Cardiac fibroblast (primary cell): Measurements from ENCODE around the gene SCN2B.

Source experiments
- DNase-seq, 2 donors: peaks; one replicate each; pipeline versions ENCODE4 v3.0.0 to v3.0.0-alpha.2; 2010; ENCODE audit warnings: low read depth in 2 of 2
- H3K4me3 ChIP-seq, 2 donors: replicated peaks in 1 of 2; 1 replicate in 1 of 2; 2 replicates in 1 of 2; pipeline ENCODE4 v1.5.1; 2011; ENCODE audit warnings: low read depth in 2 of 2, low read length in 2 of 2, mild to moderate bottlenecking in 2 of 2, moderate library complexity in 1 of 2
- TF ChIP-seq, protein P1 (sequence below): IDR thresholded peaks from one replicate; pipeline ENCODE4 v1.5.1; 2011; ENCODE audit warnings: low read depth, mild to moderate bottlenecking, low read length, inconsistent platforms

SCN2B gene

DNA sequence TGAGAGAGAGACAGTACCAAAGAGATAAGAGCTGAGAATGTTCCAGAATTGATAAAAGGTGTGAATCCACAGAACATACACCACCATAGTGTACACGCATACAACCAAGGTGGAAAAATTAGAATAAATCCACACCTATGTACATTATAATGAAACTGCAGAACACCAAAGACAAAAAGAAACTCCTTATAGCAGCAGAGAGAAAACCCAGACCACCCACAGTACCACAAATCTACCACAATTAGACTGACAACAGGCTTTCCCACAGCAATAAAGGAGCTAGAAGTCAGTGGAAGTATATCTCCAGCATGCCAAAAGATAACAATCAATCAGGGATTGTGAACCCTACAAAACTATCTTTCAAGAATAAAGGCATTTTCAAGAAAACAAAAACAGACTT, 55.6 kb downstream of the SCN2B start:
- TF ChIP-seq, protein P1, sequence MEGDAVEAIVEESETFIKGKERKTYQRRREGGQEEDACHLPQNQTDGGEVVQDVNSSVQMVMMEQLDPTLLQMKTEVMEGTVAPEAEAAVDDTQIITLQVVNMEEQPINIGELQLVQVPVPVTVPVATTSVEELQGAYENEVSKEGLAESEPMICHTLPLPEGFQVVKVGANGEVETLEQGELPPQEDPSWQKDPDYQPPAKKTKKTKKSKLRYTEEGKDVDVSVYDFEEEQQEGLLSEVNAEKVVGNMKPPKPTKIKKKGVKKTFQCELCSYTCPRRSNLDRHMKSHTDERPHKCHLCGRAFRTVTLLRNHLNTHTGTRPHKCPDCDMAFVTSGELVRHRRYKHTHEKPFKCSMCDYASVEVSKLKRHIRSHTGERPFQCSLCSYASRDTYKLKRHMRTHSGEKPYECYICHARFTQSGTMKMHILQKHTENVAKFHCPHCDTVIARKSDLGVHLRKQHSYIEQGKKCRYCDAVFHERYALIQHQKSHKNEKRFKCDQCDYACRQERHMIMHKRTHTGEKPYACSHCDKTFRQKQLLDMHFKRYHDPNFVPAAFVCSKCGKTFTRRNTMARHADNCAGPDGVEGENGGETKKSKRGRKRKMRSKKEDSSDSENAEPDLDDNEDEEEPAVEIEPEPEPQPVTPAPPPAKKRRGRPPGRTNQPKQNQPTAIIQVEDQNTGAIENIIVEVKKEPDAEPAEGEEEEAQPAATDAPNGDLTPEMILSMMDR = no peak

DNA sequence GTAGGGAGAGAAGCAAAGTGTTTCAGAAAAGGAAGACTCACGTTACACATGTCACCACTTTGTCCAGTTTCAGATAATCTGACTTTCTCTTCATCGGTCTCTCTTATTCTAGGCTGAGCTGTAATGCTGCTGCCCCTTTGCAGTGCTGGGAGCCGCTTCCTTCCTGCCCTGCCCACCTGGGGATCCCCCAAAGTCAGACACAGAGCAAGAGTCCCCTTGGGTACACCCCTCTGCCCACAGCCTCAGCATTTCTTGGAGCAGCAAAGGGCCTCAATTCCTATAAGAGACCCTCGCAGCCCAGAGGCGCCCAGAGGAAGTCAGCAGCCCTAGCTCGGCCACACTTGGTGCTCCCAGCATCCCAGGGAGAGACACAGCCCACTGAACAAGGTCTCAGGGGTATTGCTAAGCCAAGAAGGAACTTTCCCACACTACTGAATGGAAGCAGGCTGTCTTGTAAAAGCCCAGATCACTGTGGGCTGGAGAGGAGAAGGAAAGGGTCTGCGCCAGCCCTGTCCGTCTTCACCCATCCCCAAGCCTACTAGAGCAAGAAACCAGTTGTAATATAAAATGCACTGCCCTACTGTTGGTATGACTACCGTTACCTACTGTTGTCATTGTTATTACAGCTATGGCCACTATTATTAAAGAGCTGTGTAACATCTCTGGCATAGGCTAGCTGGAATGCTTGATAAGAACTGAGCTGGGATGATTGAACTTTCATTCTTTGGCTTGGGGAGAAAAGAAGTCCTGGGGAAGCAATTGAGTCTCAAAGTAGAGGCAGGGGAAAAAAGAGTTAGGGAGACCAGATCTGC, 58.4 kb downstream of the SCN2B start:
- TF ChIP-seq, protein P1 = no peak
- no peak for DNase-seq
- no peak overlapping the region for H3K4me3 ChIP-seq

More for the DNA sequence above, 55.6 kb downstream of the SCN2B start:
- no peak overlapping the region for H3K4me3 ChIP-seq
- DNase-seq = no peak

DNA sequence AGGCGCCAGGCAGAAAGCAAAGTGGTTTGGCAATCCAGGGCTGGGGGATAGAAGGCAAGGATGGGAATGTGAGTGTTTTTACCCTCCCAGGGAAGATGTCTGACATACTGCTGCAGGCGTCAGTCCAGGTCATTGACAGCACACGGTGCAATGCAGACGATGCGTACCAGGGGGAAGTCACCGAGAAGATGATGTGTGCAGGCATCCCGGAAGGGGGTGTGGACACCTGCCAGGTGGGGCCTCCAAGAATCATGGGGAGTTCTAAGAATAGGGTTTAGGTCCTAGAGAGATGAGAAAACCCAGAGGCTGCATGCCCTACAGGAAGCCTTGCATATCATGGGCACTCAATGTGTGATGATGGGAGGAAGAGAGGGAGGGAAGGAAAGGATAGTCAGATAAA, 61.4 kb downstream of the SCN2B start:
- TF ChIP-seq, protein P1 = no peak
- DNase-seq = no peak
- H3K4me3 ChIP-seq = no peak overlapping the region

DNA sequence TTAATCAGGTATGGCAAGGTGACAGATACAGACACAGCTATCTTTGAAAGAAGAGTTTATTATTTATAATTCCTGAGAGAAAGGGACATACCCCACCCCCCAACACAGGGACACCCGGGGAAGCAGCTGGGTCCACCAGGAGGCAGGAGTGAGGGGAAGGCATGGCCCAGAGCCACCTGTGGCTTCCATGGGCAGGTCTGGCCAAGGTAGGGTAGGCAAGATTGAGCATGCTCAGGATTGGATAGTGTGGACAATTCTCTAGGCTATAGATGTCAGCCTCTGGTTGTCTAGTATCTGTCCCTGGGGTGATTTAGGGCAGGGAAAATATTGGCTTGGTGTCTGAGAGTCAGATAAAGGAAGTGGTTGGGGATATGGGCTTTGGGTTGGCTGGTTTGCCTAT, 62.2 kb downstream of the SCN2B start:
- DNase-seq = no peak
- TF ChIP-seq, protein P1 = no peak
- H3K4me3 ChIP-seq = no peak overlapping the region

DNA sequence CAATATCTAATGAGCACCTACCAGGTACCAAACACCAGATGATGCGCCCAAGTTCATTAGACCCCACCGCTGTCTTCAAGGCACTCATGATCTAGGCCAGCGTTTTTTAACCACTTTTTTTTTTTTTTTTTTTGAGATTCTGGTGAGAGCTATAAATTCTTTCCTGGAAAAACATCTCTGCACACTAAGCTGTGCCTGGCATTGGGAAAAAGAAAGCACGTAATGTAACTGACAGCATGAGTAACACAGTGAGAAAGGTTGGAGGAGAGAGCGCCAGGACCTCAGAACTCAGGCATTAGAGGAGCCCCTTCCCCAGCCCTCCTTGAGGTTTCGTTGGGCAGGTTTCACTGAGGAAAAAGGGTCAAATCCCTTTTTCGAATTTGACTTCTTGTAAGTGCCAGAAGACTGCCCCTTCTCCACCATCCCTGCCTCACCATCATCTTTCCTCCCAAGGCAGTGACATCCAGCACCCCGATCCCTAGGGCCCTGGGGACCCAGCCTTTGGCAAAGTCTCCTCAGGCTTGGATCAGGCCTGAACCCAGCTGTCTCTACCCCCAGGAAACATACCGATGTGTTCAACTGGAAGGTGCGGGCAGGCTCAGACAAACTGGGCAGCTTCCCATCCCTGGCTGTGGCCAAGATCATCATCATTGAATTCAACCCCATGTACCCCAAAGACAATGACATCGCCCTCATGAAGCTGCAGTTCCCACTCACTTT, 63.6 kb downstream of the SCN2B start:
- H3K4me3 ChIP-seq = no peak overlapping the region
- TF ChIP-seq, protein P1 = no peak
- no peak for DNase-seq
